ENCODE results near the gene NCCRP1. TPM values are rescaled to one million over a fixed set of nuclear protein-coding genes. Genes with fewer than 3 reads are reported as not detected.
A peak's percentile ranks its signal among the peaks of the same experiment; 100 is the strongest.

Gene NCCRP1
- total RNA-seq, 1 donor from 2014 or later: 0.86 TPM

GRCh38 chr19:39194832-39195542 is 1.8 kb upstream of the NCCRP1 start:
- Histone ChIP-seq H3K4me3 (no peak overlapping the region), H3K27me3 (ENCODE audit: low read depth) (peaks cover 40% of the 10 kb centered on the region), H3K9me3 (no peaks in the 10 kb centered on the region), H3K27ac (no peak overlapping the region), H3K36me3 (no peaks in the 10 kb centered on the region), H3K4me1 (peaks cover 7% of the 10 kb centered on the region)
- TF ChIP-seq CTCF (IDR thresholded peaks at IDR 0.05): no peak
- DNase-seq (no peak), ATAC-seq (no peak)
- intact Hi-C loops (cut with DNase I): no loop called here

- Histone ChIP-seq H3K36me3 (no peaks in the 10 kb centered on the region), H3K9me3 (no peaks in the 10 kb centered on the region), H3K4me3 (no peak overlapping the region), H3K27me3 (ENCODE audit: low read depth) (peaks cover 48% of the 10 kb centered on the region), H3K4me1 (peaks cover 7% of the 10 kb centered on the region), H3K27ac (no peak overlapping the region)
- intact Hi-C loops (cut with DNase I): no loop called here
- DNase-seq (no peak), ATAC-seq (peak; percentile 25 to 33)
- TF ChIP-seq CTCF (IDR thresholded peaks at IDR 0.05): no peak
Measured at GRCh38 chr19:39195755-39196154, 1.0 kb upstream of the NCCRP1 start.

- Histone ChIP-seq H3K27ac (no peak overlapping the region), H3K27me3 (ENCODE audit: low read depth) (peaks cover 50% of the 10 kb centered on the region), H3K36me3 (no peaks in the 10 kb centered on the region), H3K4me1 (peaks cover 7% of the 10 kb centered on the region), H3K9me3 (no peaks in the 10 kb centered on the region), H3K4me3 (no peak overlapping the region)
- intact Hi-C loops (cut with DNase I): no loop called here
- TF ChIP-seq CTCF (IDR thresholded peaks at IDR 0.05): no peak
- ATAC-seq: no peak
- DNase-seq: no peak
Measured at GRCh38 chr19:39196320-39196719, 444 bp upstream of the NCCRP1 start.

GRCh38 chr19:39197808-39198207 is 1.0 kb downstream of the NCCRP1 start:
- ATAC-seq: no peak
- Histone ChIP-seq H3K27me3 (ENCODE audit: low read depth) (peaks cover 61% of the 10 kb centered on the region), H3K36me3 (no peaks in the 10 kb centered on the region), H3K4me1 (peaks cover 11% of the 10 kb centered on the region), H3K4me3 (no peak overlapping the region), H3K27ac (no peak overlapping the region), H3K9me3 (no peaks in the 10 kb centered on the region)
- no peak for DNase-seq
- no peak for TF ChIP-seq CTCF (IDR thresholded peaks at IDR 0.05)
- intact Hi-C loops (cut with DNase I): no loop called here

- no peak overlapping the region for H3K27ac ChIP-seq
- intact Hi-C loops (cut with DNase I): no loop called here
- H3K4me1 ChIP-seq: peaks cover 11% of the 10 kb centered on the region
- no peaks in the 10 kb centered on the region for H3K9me3 ChIP-seq
- H3K36me3 ChIP-seq: no peaks in the 10 kb centered on the region
- ATAC-seq (peak in 1 of 2 donors; percentile 15), DNase-seq (no peak)
- TF ChIP-seq CTCF (IDR thresholded peaks at IDR 0.05): no peak
- H3K4me3 ChIP-seq: no peak overlapping the region
- H3K27me3 ChIP-seq (ENCODE audit: low read depth): peaks cover 70% of the 10 kb centered on the region
Measured at GRCh38 chr19:39199025-39199424, 2.3 kb downstream of the NCCRP1 start.

Data from lower lobe of right lung (tissue), 2 donors.